GM23338 (cell line): ENCODE results near the gene MYBPC2. TPM values are rescaled to one million over a fixed set of nuclear protein-coding genes. Genes with fewer than 3 reads are reported as not detected.

Experiments used
- CREB1 ChIP-seq: fragments of 250-450 bp; sonication (Bioruptor Pico); IDR thresholded peaks from 2 replicates; pipeline ENCODE4 v1.5.0; 2020; ENCODE audit warnings: low read depth, mild to moderate bottlenecking, moderate library complexity
- CTCF ChIP-seq, 2 experiments: fragments of 200-600 bp in 1 of 2; sonication (generic) in 1 of 2; conservative IDR thresholded peaks; 2 replicates each; pipeline versions ENCODE4 v1.5.1 to v1.6.1; 2016 to 2017; ENCODE audit warnings: antibody characterized with exemption in 2 of 2, low read depth in 2 of 2, mild to moderate bottlenecking in 2 of 2, moderate library complexity in 1 of 2
- EZH2 ChIP-seq: fragments of 200-600 bp; sonication (generic); IDR thresholded peaks from one replicate; pipeline ENCODE4 v1.8.0; 2017; ENCODE audit warnings: antibody characterized with exemption, mild to moderate bottlenecking, low read depth; ENCODE audit not compliant: unreplicated experiment
- EZH2phosphoT487 ChIP-seq: fragments of 200-600 bp; sonication (generic); IDR thresholded peaks from one replicate; pipeline ENCODE4 v1.8.1; 2018; ENCODE audit warnings: antibody characterized with exemption; ENCODE audit not compliant: unreplicated experiment
- JUNB ChIP-seq: IDR thresholded peaks from one replicate; pipeline ENCODE4 v1.6.1; 2016; ENCODE audit warnings: antibody characterized with exemption; ENCODE audit not compliant: unreplicated experiment
- NANOG ChIP-seq: IDR thresholded peaks from 2 replicates; pipeline ENCODE4 v1.6.1; 2016; ENCODE audit warnings: antibody characterized with exemption, borderline replicate concordance
- STAT1 ChIP-seq: IDR thresholded peaks from one replicate; pipeline ENCODE4 v1.6.1; 2016; ENCODE audit warnings: antibody characterized with exemption; ENCODE audit not compliant: unreplicated experiment
- ZNF114 ChIP-seq: fragments of 250-450 bp; sonication (Bioruptor Pico); IDR thresholded peaks from 2 replicates; pipeline ENCODE4 v1.5.0; 2020; ENCODE audit warnings: mild to moderate bottlenecking, moderate library complexity
- ZNF462 ChIP-seq: fragments of 250-450 bp; sonication (Bioruptor Pico); IDR thresholded peaks from 2 replicates; pipeline ENCODE4 v1.5.0; 2020; ENCODE audit warnings: mild to moderate bottlenecking, moderate library complexity
- polyA plus RNA-seq: library from polyadenylated mRNA; unstranded; fragments of >200 nt; fragmentation: Nextera tagmentation; extraction: Ambion mirVana; gene quantifications from 2 replicates; pipeline ENCODE4 v1.2.1, GENCODE V29; 2016
- total RNA-seq: library from RNA; depleted of rRNA; stranded (reverse); fragments of >200 nt; shearing (Covaris generic); gene quantifications from 2 replicates; pipeline ENCODE4 v1.2.3, GENCODE V29; 2014

MYBPC2 gene
- total and polyA plus RNA-seq, 2 experiments from 2014 or later: 4.2 to 5.9 TPM

- no peak for TF ChIP-seq ZNF462
- no peak for TF ChIP-seq EZH2phosphoT487
- no peak for TF ChIP-seq JUNB
- no peak for TF ChIP-seq EZH2
- no peak for TF ChIP-seq CTCF (conservative IDR thresholded peaks at IDR 0.05; ENCODE audit: low read depth in 2 of 2)
- TF ChIP-seq CREB1: no peak
- TF ChIP-seq STAT1: no peak
- no peak for TF ChIP-seq NANOG
- TF ChIP-seq ZNF114: no peak
Observed at GRCh38 chr19:50398675-50399367, 33.9 kb upstream of the MYBPC2 start (continued).
